ENCODE data around the gene RXRB.
A peak's percentile ranks its signal among the peaks of the same experiment; 100 is the strongest.
"Not testable (repeated sequence)": the region's sequence is repeated elsewhere in the genome, so short reads cannot be mapped to it uniquely, and the experiment has no call there.

The RXRB gene

DNA sequence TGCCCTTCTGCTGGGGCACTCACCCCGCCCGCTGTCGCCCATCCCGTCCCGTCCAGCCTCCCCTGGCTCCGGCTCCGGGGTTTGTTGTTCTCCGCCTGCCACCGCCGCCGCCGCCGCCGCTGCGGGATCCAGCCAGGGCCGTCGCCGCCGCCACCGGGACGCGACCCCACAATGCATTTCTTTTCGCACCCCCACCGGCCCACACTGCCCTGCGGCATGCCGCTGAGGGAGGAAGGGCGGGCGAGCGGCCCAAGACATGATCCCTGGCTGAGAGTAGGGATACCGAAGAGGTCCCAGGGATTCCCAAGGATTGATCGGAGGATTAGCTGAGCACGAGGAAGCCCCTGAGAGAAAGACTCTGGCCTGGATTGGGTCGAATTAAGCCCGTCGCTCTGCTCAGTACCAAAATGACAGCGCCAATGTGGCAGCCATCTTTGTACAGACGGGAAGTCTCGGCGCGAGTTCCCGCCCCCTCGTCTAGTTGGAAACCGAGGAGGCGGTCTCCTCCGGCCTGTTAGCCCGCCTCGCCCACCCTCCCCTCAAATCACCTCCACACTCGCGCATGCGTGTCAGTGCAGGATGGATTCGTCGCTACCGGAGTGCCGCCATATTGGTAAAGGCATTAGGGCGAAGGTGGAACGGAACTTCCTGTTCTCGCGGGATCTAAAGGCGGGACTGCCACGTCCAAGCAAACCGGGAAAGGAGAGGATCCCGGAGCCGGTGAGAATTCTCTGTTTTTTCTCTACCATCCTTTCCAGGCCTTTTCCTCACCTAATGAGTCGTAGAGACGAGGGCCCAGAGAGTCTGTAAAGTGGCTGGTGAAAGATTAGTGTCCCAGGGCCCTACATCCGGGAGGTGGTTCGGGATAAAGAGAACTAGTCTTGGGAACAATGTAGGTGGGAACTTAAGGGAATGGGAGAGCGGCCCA lies at the start of gene RXRB, which contains the start of gene SLC39A7:
TSS of gene RXRB (minus strand) at position 447 of the 928 bp plus-strand sequence. CDS start at position 258, 189 bp downstream.
TSS of gene SLC39A7 (plus strand) at position 649 of the 928 bp plus-strand sequence. CDS start 379 bp downstream, outside the sequence.
- no peak for FAIRE-seq

GRCh38 chr6:33249732-33250630 lies 49.5 kb upstream of the RXRB start:
- FAIRE-seq = no peak

GRCh38 chr6:33248932-33249731 lies 48.7 kb upstream of the RXRB start:
- peak; percentile 64 for FAIRE-seq

DNA sequence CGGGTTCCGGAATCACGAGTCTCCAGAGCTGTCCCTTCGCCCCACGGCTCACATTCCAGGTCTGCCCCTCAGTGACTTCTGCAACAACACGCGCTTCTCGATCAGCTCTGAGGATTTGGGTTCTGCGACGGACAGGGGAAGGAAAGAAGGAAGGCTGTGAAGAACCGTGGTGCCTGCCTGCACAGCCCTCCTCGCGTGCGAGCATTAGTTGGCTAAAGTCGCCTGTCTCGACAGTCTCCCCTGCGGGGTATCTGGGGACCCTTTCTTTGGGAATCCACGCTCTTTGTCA lies 48.1 kb upstream of the RXRB start:
- no peak for FAIRE-seq

DNA sequence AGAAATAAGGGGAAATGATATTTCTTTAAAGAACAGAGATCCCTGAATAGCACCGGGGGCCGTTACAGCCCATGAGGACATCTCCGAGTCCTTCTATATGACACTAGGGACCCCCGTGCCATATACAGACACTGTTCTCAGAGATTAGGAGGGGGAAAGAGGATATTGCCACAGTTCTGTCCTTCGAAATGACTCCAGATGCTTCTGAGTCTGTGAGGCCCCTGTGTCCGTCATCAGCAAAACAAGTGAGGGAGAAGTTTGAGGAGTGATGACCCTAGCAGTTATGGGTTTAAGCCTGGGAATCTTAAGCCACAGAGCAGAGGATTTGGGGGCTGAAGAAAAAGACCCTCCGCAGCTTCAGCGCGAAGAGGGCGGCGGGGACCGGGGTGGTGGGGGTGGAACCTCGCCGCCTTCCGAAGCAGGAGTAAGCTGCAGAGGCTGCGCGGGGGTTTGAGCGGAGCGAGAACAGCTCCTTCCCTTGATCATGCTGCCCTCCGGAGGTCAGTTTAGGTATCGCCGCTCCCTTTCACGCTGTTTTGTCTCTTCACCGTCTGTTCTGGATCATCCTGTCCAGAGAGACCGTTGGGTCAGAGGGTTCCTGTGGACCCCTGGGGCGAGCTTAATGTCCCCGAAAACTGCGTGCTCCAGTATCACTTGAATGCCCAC lies 47.6 kb upstream of the RXRB start:
- no peak for FAIRE-seq

DNA sequence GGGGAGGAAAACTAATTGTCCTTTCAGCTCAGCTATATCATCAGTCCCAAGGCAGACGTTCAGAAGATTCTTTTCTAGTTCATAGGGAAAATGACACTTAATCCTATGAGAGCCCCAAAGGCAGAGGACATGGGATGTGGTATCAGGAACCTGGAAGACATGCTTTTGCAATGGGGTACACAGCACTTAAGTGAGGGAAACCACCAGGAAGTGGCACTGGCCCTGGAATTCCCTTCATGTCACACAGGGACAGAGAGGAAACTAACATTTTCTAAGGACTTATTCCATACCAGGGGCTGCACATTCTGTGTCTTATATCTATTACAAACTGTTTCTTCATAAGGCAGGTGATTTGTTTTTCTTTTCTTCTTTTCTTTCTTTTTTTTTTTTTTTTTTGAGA lies 43.0 kb upstream of the RXRB start:
- FAIRE-seq = no peak

- no peak for FAIRE-seq
These were observed 41.5 kb upstream of the RXRB start for GRCh38 chr6:33241968-33242367.

- FAIRE-seq = no peak
These were observed 37.3 kb upstream of the RXRB start for GRCh38 chr6:33237741-33238140.

- no peak for FAIRE-seq
These were observed 36.4 kb upstream of the RXRB start for GRCh38 chr6:33236852-33237251.

- FAIRE-seq = no peak
These were observed 35.9 kb upstream of the RXRB start for GRCh38 chr6:33236328-33236727.

DNA sequence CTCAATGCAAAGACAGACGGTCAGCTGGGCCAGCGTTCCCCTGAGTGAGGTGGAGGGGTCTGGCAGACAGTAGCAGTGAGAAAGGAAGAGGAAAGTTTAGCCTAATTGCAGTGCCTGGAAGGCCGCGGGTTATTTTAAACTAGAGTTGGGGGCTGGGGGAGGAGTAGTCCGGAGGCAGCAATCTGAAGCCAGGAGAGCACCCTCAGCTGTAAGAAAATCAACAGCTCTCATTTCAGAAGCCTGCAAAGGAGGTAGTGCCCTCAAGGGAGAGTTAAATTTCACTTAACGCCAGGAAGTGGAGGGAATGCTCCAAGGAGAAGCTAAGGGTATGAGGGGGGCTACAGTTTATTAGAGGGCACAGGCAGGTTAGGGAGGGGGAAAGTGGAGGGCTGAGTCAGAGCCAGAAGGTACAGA lies 34.8 kb upstream of the RXRB start:
- no peak for FAIRE-seq

- not testable (repeated sequence) for FAIRE-seq
These were observed 26.1 kb upstream of the RXRB start for GRCh38 chr6:33226503-33227120.

- FAIRE-seq = no peak
These were observed 17.2 kb upstream of the RXRB start for GRCh38 chr6:33217681-33218080.

GRCh38 chr6:33217246-33217645 lies 16.8 kb upstream of the RXRB start:
- no peak for FAIRE-seq

DNA sequence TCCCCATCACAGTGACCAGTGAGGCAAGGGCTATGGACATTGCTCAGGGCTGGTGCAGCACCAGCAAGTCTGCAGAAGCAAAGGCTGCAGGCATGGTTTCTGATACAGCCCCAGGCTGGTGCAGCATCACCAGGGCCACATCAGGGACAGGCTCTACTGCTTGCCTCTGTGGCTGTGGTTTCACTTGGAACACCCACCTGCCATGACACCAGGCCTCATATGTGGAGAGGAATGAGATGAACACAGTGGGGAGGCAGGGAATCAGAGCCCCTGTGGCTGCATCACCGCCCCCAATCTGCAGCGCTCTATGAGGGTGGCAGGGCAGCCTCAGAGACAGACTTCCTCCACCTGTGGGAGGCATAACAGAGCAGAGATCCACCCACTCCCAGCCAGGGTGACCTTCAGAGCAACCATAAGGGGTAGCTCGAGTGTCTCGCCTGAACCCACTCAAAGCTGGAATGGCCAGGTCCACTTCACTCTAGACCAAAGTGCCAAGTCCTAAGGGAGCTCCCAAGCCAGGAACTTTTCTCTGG lies 15.7 kb upstream of the RXRB start:
- FAIRE-seq = no peak

DNA sequence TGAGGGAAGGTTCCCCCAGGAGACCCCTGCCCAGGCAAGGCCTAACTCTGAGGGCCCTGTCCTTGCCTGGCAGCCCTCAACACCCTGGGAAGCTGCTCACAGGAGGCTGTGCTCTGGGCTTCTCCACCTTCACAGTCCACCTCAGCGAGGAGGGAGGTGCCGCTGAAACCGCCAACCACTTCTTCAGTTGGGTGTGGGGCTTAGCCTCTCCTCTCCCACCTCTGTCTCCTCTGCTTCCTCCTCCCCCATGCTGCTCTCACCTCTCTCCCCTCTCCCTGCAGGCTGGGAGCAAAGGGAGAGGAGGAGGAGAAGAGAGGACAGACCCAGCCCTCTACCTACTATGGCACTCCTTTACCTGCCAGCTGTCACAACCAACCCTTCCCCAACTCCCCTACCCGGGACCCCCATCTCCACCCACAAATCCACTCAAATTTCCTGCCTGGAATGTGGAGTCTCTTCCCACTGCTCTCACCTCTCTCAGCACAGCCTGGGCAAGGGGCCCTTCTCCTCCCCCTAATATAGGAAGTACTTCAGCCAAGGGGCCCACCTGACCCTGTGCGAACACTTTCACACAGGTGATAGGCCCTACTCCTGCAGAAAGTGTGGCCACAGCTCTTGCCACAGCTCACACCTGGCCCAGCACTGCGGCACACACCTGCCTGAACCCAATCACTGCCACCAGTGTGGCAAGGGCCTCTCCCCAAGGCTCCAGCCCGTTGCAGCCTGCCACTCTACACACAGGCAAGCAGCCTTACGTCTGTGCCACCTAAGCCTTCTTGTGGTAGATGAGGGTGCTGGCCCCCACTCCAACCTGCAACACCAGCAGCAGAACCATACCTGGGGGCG lies 15.0 kb upstream of the RXRB start:
- FAIRE-seq = no peak

DNA sequence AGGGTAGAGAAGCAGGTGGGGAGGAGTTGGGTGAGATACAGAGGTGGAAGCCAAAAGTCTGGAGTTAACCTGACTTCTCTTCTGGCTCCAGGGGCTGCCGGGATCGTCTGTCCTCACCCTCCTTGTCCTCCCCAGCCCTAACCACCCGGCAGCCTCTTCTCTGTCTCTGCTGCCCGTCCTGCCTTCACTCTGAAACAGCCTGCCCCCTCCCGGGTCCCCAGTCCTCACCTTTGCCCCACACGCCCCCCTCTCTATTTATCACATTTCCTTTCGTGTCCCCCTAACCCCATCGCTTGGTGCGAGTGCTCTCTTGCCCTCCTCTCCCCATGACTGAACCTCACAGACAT lies 13.5 kb upstream of the RXRB start:
- no peak for FAIRE-seq

DNA sequence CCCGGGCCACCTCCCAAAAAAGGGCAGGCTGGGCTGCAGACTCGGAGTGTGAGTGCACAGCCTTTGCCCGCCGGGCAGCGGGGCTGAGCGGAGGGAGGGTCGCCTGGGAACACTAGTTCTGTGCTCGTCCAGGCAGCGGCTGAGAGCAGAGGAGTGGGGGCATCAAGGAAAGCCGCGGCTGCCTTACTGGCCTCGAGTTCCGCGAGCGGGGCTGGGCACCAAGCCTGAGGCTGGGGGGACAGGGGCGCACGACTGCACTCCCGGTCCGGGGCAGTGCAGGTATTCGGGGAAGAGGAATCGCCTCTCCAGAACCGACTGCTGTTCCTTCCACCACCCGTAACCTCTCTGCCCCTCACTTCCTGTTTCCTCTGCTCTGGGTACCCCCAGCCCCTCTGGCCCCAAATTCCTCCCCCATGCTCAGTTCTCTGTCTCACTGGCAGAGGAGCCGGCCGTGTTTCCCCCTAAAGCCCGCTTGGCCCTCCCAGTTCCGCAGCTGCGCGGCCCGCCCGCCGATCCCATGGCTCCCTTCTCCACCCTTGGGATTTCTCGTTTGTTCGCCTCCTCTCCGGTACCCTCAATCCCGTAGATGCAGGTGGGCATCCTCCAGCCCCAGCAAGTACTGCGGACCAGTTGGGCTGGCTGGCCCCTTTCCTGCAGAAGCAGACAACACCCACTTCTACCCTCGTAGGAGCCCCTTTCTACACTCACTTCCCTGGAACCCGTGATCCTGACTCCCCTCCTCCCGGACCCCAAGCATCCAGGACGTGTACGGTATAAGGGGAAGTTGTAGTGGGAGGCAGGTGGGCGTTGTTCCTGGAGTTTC lies 12.9 kb upstream of the RXRB start:
- no peak for FAIRE-seq

DNA sequence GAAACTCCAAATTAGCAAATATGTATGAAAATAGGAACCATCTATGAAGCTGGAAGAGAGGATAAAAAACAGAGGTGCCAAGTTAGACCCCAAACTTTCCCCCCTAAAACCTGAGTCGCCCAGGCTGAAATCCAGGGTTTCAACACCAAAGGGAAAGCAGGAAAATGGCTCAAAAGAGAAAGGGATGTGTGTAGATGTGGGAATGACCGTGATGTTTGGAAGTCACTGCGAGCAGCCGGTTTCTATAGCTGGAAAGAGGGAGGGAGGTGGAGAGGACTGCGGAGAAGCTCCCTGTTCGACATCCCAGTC lies 12.3 kb upstream of the RXRB start:
- FAIRE-seq = no peak

Data from islet of Langerhans (tissue), 1 donor.